Right atrium auricular region (tissue), 2 donors: ENCODE data around the gene NEK6. TPM values are rescaled to one million over a fixed set of nuclear protein-coding genes. Genes with fewer than 3 reads are reported as not detected.

Experiments
- DNase-seq: peaks from one replicate; pipeline ENCODE4 v3.0.0-alpha.2; 2019; ENCODE audit warnings: low spot score
- H3K27ac ChIP-seq, 2 donors: fragments of 200-600 bp; sonication (generic); 1 replicate in 1 of 2; 2 replicates in 1 of 2; pipeline ENCODE4 v1.5.1; 2016 to 2019
- H3K27me3 ChIP-seq, 2 donors: fragments of 200-600 bp; sonication (generic); one replicate each; pipeline versions ENCODE4 v1.5.1 to v1.6.0; 2017 to 2019
- H3K36me3 ChIP-seq: fragments of 200-600 bp; sonication (generic); one replicate; pipeline ENCODE4 v1.5.1; 2016
- H3K4me1 ChIP-seq, 2 donors: fragments of 200-600 bp; sonication (generic); one replicate each; pipeline versions ENCODE4 v1.5.1 to v1.6.0; 2017 to 2019
- H3K4me3 ChIP-seq, 2 donors: fragments of 200-600 bp; sonication (generic); 1 replicate in 1 of 2; 2 replicates in 1 of 2; pipeline ENCODE4 v1.5.1; 2017 to 2019; ENCODE audit warnings: mild to moderate bottlenecking in 1 of 2, moderate library complexity in 1 of 2
- H3K9me3 ChIP-seq, 2 donors: fragments of 200-600 bp; sonication (generic); one replicate each; pipeline ENCODE4 v1.5.1; 2019
- total RNA-seq, 2 donors: library from RNA; depleted of rRNA; stranded (reverse); fragments of >200 nt; gene quantifications; one replicate each; pipeline ENCODE4 v1.1.0, GENCODE V29; 2016
- TF ChIP-seq, protein P1 (sequence below), 2 donors: fragments of 200-600 bp; sonication (generic); IDR thresholded peaks; one replicate each; pipeline ENCODE4 v1.5.1; 2019; ENCODE audit warnings: antibody characterized with exemption in 2 of 2

NEK6 gene
- total RNA-seq, 2 donors from 2014 or later, result 9.2 to 9.7 TPM

DNA sequence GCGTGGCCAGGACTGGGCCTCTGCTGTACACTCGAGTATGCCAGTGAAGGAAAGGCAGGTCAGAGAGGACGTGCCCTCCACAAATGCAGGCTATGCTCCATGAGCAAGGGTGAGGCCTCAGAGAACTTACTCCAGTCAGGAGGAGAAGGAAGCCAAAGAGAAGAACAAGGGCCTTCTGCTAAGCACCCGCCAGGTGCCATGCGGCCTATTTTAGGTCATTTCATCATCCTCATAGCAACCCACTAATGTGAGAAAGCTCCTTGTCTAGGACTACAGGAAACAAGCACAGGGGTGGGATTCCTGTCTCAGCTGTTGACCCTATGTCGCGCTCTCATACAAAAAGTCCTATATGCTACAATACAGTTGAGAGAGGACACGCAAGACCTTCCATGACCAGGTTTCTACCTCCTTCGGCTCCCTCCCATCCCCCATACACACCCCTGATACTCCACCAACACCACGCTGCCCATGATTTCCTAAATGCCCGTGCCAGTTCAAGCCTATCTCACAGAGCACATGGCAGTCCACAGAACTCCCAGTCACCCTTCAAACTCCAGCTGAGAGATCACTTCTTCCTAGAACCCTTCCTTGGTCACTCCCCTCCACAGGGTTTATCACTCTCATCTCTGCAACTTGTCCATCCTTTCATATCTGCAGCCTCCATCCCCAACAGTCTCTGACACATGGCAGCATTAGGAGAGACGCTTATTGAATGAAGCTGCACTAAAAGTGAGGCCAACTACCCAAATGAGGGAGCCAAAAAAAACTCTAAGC, 130.7 kb downstream of the NEK6 start:
- no peaks in the 10 kb centered on the region for H3K9me3 ChIP-seq
- TF ChIP-seq, protein P1, sequence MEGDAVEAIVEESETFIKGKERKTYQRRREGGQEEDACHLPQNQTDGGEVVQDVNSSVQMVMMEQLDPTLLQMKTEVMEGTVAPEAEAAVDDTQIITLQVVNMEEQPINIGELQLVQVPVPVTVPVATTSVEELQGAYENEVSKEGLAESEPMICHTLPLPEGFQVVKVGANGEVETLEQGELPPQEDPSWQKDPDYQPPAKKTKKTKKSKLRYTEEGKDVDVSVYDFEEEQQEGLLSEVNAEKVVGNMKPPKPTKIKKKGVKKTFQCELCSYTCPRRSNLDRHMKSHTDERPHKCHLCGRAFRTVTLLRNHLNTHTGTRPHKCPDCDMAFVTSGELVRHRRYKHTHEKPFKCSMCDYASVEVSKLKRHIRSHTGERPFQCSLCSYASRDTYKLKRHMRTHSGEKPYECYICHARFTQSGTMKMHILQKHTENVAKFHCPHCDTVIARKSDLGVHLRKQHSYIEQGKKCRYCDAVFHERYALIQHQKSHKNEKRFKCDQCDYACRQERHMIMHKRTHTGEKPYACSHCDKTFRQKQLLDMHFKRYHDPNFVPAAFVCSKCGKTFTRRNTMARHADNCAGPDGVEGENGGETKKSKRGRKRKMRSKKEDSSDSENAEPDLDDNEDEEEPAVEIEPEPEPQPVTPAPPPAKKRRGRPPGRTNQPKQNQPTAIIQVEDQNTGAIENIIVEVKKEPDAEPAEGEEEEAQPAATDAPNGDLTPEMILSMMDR (IDR thresholded peaks at IDR 0.05), result no peak
- peaks cover 7% of the 10 kb centered on the region for H3K36me3 ChIP-seq
- H3K4me1 ChIP-seq, result peaks cover 0 to 54% of the 10 kb centered on the region in 2 donors
- H3K27me3 ChIP-seq, result no peaks in the 10 kb centered on the region
- DNase-seq, result no peak
- no peak overlapping the region for H3K4me3 ChIP-seq
- no peak overlapping the region for H3K27ac ChIP-seq

- Histone ChIP-seq H3K4me1 (peaks cover 0 to 54% of the 10 kb centered on the region in 2 donors), H3K4me3 (no peak overlapping the region), H3K36me3 (no peaks in the 10 kb centered on the region), H3K27ac (no peak overlapping the region), H3K9me3 (no peaks in the 10 kb centered on the region), H3K27me3 (no peaks in the 10 kb centered on the region)
- no peak for DNase-seq
- TF ChIP-seq, protein P1 (IDR thresholded peaks at IDR 0.05), result no peak
Measured at GRCh38 chr9:124389146-124389939, 131.6 kb downstream of the NEK6 start.

DNA sequence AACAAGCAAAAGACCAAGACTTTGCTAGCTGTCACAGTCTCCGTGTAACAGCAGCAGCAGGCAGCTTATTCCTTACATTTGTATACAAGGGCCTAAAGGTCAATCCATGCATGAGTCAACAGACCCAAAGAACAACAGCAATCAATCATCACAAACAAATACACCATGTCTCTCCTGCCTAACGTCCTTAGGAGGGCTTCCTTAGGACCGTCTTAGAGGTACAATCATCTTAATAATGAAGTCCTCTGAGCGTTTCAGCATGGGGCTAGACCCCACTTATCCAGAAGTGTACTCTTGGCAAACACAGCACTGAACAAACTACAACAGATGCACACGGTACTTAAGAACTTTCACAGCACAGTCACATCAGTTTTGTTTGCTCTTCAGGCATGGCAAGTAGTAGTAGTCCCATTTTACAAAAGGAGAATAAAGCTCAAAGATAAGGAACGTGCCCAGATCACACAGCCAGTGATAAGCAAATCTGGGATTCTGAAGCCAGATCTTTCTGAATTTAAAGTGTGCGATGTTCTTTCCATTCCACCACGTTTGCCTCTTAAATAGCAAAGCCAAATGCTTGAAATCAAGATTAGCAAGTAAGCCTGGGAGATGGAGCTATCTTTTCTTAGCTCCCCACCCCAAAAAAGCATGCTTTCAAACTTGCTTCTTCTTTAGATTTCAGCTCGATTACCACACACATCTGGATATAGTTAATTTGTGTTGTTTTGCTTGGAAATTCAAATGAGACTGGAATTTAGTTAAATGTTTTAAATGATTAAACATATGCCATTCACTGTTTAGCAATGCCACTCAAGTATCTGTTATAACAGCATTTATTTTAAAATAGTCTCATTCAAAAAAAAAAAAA, 133.3 kb downstream of the NEK6 start:
- H3K9me3 ChIP-seq, result no peaks in the 10 kb centered on the region
- H3K27me3 ChIP-seq, result no peaks in the 10 kb centered on the region
- H3K36me3 ChIP-seq, result no peaks in the 10 kb centered on the region
- DNase-seq, result no peak
- H3K4me1 ChIP-seq, result peaks cover 0 to 46% of the 10 kb centered on the region in 2 donors
- TF ChIP-seq, protein P1 (IDR thresholded peaks at IDR 0.05), result no peak
- no peak overlapping the region for H3K4me3 ChIP-seq
- no peak overlapping the region for H3K27ac ChIP-seq

DNA sequence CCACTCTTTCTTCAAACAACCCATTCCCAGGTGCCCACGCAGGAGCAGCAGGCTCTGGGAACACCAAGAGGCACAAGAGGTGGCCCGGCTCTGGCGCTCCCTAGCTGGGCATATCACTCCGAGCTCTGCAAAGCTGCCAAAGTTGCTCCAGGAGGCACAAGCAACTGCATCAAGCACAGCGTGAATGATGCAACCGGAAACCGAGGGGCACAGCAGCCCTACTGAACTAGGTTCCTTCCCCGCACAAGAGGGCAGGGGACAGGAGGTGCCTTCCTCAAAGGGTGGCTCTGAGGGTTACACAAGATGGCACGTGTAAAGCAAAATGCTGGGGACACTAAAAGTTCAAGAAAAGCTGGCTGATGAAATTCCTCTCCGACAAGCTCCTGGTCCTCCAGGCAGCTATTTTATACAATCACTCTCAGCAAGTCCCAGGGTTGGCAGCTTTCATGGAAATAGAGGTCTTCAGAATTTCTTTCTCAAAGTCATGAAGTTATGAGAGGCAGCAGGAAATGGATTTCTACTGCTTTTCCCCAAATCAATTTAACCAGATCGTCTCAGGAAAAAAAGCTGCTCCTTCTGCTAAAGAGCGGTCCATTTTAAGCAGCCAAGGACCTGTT, 134.6 kb downstream of the NEK6 start:
- Histone ChIP-seq H3K27ac (no peak overlapping the region), H3K4me1 (peaks cover 0 to 46% of the 10 kb centered on the region in 2 donors), H3K36me3 (no peaks in the 10 kb centered on the region), H3K4me3 (no peak overlapping the region), H3K27me3 (no peaks in the 10 kb centered on the region), H3K9me3 (no peaks in the 10 kb centered on the region)
- TF ChIP-seq, protein P1 (IDR thresholded peaks at IDR 0.05), result no peak
- DNase-seq, result no peak

- no peak for DNase-seq
- no peaks in the 10 kb centered on the region for H3K36me3 ChIP-seq
- no peak overlapping the region for H3K27ac ChIP-seq
- no peaks in the 10 kb centered on the region for H3K27me3 ChIP-seq
- TF ChIP-seq, protein P1 (IDR thresholded peaks at IDR 0.05), result peak in 1 of 2 donors; percentile 15
- no peak overlapping the region for H3K4me3 ChIP-seq
- no peaks in the 10 kb centered on the region for H3K9me3 ChIP-seq
- peaks cover 0 to 46% of the 10 kb centered on the region in 2 donors for H3K4me1 ChIP-seq
Measured at GRCh38 chr9:124392871-124393460, 135.2 kb downstream of the NEK6 start.
